GM18520 (cell line): ENCODE measurements around the gene IMMP2L.
"Not testable (repeated sequence)": the region's sequence is repeated elsewhere in the genome, so short reads cannot be mapped to it uniquely, and the experiment has no call there.

Experiments used
- ATAC-seq: cut with Tn5 transposase; IDR thresholded peaks from one replicate; pipeline ENCODE4 v1.9.1; 2021; ENCODE audit not compliant: unreplicated experiment

Gene IMMP2L

DNA sequence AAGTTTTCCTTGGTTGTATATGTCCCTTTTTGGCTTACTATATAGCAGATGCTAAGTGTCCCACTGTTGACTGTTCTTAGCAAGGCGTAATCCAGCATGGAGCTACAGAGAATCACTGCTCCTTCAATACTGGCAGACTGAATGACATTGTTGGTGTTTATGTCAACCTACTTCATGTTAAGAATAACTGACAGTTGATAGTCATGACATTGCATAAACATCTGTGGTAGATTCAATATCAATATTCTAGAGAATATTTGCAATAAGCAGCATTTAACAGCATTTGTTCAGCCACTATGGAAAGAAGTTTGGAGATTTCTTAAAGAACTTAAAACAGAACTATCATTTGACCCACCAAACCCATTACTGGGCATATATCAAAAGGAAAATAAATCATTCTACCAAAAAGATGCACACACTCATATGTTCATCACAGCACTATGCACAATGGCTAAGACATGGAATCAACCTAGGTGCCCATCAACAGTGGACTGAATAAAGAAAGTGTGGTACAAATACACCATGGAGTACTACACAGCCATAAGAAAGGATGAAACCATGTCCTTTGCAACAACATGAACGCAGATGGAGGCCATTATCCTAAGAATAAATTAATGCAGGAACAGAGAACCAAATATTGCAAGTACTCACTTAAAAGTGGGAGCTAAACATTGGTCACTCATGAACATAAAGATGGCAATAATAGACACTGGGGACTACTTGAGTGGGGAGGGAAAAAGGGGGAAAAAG is 88.7 kb downstream of the IMMP2L start:
- ATAC-seq: no peak

- no peak for ATAC-seq
These were observed 91.3 kb downstream of the IMMP2L start for GRCh38 chr7:111470998-111471397.

DNA sequence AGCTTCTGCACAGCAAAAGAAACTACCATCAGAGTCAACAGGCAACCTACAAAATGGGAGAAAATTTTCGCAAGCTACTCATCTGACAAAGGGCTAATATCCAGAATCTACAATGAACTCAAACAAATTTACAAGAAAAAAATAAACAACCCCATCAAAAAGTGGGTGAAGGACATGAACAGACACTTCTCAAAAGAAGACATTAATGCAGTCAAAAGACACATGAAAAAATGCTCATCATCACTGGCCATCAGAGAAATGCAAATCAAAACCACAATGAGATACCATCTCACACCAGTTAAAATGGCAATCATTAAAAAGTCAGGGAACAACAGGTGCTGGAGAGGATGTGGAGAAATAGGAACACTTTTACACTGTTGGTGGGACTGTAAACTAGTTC is 92.4 kb downstream of the IMMP2L start:
- not testable (repeated sequence) for ATAC-seq

DNA sequence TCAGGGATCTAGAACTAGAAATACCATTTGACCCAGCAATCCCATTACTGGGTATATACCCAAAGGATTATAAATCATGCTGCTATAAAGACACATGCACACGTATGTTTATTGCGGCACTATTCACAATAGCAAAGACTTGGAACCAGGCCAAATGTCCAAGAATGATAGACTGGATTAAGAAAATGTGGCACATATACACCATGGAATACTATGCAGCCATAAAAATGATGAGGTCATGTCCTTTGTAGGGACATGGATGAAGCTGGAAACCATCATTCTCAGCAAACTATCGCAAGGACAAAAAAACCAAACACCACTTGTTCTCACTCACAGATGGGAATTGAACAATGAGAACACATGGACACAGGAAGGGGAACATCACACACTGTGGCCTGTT is 96.5 kb downstream of the IMMP2L start:
- ATAC-seq: not testable (repeated sequence)

DNA sequence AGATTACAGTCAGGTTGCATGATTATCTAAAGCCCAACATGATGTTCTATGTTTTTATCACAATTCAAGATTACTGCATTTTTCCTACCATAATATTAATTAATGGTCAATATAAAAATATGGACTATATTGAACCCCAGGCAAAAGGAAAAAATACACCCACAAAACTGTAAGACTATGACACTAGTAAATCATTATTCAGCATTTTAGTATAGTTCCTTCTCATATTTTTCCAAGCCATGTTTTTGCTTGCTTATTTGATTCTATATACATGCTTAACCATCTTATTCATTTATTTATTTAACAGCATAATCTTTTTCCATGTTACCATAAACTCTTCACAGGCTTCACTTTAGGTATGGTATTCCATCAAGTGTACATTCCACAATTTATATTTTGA is 101.6 kb downstream of the IMMP2L start:
- ATAC-seq: no peak

GRCh38 chr7:111459757-111460280 is 102.5 kb downstream of the IMMP2L start:
- no peak for ATAC-seq

- ATAC-seq: no peak
These were observed 103.1 kb downstream of the IMMP2L start for GRCh38 chr7:111459065-111459756.

DNA sequence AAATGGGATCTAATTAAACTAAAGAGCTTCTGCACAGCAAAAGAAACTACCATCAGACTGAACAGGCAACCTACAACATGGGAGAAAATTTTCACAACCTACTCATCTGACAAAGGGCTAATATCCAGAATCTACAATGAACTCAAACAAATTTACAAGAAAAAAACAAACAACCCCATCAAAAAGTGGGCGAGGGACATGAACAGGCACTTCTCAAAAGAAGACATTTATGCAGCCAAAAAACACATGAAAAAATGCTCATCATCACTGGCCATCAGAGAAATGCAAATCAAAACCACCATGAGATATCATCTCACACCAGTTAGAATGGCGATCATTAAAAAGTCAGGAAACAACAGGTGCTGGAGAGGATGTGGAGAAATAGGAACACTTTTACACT is 111.6 kb downstream of the IMMP2L start:
- ATAC-seq: not testable (repeated sequence)

DNA sequence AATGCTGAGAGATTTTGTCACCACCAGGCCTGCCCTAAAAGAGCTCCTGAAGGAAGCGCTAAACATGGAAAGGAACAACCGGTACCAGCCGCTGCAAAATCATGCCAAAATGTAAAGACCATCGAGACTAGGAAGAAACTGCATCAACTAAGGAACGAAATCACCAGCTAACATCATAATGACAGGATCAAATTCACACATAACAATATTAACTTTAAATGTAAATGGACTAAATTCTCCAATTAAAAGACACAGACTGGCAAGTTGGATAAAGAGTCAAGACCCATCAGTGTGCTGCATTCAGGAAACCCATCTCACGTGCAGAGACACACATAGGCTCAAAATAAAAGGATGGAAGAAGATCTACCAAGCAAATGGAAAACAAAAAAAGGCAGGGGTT is 114.8 kb downstream of the IMMP2L start:
- ATAC-seq: not testable (repeated sequence)

DNA sequence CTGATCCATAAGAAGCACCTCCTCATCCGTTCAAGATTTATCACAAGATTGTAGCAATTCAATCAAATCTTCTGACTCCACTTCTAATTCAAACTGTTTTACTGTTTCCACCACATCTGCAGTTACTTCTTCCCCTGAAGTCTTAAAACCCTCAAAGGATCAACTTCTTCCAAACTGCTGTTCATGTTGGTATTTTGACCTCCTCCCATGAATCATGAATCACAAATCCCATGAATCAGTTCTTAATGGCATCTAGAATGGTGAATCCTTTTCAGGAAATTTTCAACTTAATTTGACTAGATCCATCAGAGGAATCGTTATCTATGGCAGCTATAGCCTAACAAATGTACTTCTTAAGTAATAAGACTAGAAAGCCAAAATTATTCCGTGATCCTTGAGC is 122.3 kb downstream of the IMMP2L start:
- no peak for ATAC-seq

DNA sequence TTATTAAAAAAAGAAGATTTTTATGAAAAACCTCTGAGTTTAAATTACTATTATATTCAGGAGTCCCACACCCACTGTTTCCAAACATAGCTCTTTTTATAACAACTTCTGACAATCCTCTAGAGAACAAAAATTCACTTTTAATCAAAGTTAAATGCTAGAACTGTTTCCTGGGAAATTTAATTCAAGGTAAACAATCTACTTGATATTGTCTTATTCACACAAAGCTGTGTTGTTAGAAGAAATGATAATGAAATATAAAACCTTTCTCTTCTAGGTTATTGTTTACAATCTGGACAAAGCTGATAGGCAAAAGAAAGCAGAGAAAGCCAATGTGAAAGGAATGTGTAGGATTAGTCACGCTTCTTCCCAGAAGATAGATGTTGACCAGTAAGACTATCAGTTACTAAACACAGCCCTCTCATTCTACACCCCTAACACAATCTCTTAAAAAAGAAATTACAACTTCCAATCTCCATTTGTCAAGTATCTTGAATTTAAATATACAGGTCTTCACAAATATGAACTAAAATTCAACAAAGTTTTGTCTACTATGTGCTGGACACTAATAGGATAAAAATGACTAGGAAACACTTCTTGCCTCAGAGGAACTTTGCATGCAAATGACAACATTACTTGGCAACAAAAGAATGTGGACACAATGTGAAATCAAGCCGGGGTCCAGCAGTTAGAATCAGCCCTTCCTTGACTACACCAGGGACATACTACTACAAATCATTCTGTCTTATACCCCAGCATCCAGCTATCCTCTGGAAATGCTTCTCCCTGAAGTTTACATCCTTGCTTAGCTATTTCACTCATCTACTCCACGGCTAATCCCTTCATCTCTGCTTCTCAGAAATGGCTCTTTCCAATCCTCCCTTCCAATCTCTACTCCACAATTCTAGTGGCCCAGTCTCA is 123.7 kb downstream of the IMMP2L start:
- no peak for ATAC-seq

DNA sequence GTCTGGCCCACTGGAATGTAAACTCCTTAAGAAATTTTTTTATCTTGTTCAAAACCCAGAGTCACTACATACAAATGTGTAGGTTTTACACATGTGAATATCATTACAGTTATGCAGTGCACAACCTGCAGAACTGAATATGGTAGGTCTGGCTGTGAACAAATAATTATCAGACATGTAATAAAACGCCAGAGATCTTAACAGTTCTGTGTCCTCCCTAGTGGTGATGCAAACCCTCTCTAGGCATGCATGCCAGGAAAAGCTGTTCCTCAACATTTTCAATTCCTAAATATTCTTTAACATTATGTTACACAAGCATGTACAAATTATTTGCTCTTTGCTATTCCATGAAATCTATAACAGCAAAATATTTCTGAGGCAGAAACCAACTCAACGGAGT is 124.6 kb downstream of the IMMP2L start:
- no peak for ATAC-seq

- ATAC-seq: no peak
These were observed 125.7 kb downstream of the IMMP2L start for GRCh38 chr7:111436608-111437007.

DNA sequence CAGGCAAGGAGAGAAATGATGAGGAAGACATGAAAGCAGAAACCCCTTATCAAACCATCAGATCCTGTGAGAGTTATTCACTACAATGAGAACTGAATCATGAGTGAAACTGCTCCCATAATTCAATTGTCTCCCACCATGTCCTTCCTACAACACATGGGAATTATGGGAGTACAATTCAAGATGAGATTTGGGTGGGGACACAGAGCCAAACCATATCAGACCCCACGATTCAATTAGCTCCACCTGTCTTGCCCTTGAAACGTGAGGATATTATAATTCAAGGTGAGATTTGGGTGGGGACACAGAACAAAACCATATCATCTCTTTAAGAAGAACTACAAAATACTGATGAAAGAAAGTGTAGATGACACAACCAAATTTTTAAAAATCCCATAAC is 128.9 kb downstream of the IMMP2L start:
- no peak for ATAC-seq

GRCh38 chr7:111429781-111430180 is 132.5 kb downstream of the IMMP2L start:
- ATAC-seq: no peak

- ATAC-seq: no peak
These were observed 137.5 kb downstream of the IMMP2L start for GRCh38 chr7:111424768-111425167.

DNA sequence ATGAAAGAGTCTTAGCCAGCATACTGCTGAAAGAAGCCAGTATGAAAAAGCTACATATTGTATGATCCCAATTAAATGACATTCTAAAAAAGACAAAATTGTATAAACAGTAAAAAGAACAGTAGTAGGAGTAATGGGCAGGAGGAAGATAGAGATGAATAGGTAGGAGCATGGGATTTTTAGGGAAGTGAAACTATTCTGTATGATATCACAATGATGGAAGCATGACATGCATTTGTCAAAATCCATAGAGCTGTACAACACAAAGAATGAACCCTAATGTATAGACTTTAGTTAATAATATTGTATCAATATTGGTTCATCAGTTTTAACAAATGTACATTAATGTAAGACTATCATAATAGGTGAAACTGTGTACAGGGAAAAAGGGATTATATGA is 147.9 kb downstream of the IMMP2L start:
- ATAC-seq: no peak

- ATAC-seq: no peak
These were observed 148.6 kb downstream of the IMMP2L start for GRCh38 chr7:111413739-111414138.

DNA sequence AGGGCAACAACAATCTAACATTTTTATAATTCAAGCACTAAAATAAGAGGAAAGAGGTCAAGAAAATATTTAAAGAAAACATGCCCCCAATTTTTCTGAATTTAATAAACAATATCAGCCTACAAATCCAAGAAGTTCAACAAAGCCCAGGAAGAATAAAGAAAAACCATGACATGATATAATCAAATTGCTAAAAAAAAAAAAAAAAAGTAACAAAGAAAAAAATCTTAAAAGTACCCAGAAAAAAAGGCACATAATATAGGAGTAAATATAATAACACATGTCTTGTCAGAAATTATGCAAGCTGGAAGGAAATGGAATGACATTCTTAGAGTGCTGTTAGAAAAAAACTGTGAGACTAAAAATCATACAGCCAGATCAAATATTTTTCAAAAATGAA is 151.4 kb downstream of the IMMP2L start:
- no peak for ATAC-seq

DNA sequence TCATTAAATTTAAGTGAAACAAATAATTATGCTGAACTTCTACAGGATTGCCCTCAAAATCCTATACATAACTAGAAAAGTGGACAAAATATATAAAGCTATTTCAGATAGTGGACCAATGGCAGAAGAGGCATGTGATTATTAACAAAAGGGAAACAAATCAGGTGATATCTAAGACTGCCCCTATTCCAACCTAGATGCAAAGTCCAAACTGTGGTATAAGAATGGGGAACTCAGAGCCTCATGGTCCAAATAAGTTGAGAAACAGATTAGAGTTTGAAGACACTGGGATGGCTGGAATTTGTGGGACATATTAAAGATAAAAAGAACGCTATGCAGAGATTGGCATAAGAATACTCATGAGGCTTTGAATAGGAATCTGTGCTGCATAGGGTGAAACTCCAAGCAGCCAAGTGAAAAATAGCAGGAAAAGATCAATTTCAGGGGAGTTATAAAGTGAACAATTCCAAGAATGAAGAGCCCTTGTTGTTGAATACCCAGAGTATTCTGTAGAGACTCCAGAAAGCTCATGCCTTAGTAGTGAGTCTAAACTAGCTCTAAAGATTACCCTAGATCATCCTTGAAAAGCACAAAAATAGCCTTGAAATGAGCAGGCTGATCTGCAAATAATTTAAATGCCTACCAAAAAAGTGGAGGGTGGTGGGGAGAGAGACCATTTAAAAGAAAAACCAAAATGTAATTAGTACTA is 152.4 kb downstream of the IMMP2L start:
- ATAC-seq: no peak

GRCh38 chr7:111408724-111409123 is 153.6 kb downstream of the IMMP2L start:
- no peak for ATAC-seq
